ENCODE measurements around the gene CRELD2.

The CRELD2 gene

DNA sequence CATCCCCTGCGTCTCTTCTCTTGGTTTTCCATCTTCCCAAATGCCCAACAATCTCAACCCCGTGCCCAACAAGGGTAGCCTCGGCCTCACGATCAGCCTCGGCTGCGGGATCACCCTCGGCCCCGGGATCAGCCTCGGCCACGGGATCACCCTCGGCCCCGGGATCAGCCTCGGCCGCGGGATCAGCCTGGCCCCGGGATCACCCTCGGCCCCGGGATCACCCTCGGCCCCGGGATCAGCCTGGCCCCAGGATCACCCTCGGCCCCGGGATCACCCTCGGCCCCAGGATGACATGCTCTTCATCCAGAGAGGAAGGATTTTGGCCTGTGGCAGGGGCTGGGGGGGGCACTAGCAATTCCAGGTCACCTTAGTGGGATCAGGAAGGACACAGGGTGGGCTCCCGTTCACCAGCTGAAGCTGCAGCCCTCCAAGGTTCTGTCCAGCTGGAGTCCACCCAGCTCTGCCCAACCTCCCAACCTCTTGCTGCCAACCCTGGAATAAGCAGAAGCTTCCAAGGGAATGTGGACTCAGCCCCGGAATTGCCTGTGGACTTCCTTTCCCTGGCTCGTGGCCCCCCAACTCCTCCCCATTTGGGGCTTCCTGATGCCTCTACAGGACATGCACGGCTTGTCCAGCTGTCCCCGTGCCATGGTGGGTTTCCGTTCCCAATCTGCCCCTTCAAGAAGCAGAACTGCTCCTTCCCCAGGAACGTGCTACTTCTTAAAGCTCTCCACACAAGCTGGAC, 6.4 kb upstream of the CRELD2 start:
- no peak for DNase-seq (ENCODE audit: low read depth in 3 of 3, low spot score in 1 of 3)

DNA sequence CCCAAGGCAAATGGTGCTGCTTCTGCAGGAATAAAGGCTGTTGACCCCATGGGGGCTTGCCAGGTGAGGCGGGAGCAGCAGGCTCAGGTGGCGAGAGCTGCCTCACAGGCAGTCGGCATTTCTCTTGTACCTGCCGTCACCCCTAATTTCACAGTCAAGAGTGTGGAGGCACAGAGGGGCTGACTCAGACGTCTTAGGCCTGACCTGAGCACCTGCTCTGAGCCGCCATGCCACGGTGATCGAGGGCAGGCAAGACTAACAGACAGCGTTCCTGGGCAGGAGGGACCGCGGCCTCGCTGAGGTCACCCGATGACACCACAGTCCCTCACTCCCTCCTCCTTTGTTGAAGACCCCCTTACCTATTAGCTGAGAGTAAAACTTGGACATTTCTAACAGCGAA, 5.4 kb upstream of the CRELD2 start:
- DNase-seq (ENCODE audit: low read depth in 3 of 3, low spot score in 1 of 3): no peak

DNA sequence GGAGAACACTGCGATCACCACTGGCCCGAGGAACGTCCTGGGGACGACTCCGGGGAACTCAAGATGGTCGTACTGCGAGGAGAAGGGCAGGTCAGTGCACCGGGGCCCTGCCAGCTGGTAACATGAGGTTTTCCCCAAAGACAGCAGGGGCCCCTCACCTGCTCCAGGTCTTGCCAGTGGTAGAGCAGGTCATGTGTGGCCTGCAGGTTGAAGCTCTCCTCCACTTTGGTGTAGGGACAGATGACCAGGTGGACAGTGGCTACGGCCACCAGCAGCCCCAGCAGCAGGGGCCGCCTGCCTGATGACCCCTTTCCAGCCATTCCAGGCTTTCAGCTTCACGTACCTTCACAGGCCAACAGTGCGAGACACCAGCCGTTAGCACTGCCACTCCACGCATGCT, 5.0 kb upstream of the CRELD2 start:
- DNase-seq (ENCODE audit: low read depth in 3 of 3, low spot score in 1 of 3): no peak

DNA sequence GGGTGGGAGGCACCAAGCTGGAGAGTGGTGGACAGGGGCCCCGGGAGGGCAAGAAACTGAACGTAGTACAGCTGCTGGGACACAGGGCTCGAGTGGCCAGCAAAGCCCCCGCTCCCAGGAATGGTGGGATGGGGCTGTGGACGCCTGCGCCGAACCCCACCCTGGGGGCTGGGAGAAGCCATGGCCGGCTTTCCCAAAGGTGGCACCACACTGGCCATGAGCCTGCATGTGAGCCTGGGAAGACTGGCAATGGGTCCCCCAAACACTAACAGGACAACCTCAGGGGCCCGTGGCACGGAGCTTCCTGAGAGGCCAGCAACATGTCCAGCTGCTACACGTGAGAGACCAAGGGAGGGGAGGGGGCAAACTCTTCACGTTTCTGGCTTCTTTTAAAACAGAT, 4.2 kb upstream of the CRELD2 start:
- no peak for DNase-seq (ENCODE audit: low read depth in 3 of 3, low spot score in 1 of 3)

DNA sequence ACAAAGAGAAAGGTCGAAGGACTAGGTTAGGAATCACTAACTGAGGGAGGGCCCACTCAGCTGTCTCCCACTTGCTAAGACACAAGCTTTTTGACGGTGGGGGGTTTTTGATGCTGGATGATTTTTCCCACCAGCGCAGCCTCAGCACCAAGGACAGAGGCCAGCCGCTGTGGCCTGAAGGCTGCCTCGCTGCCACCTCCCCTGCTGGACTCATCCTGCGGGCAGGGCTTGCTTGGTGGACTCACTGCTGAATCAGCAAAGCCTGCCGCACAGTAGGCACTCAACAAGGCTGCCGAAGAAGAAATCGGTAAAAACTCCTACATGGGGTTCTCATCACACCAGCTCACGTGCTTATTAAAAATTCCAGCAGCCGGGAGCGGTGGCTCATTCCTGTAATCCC, 2.8 kb upstream of the CRELD2 start:
- no peak for DNase-seq (ENCODE audit: low read depth in 3 of 3, low spot score in 1 of 3)

DNA sequence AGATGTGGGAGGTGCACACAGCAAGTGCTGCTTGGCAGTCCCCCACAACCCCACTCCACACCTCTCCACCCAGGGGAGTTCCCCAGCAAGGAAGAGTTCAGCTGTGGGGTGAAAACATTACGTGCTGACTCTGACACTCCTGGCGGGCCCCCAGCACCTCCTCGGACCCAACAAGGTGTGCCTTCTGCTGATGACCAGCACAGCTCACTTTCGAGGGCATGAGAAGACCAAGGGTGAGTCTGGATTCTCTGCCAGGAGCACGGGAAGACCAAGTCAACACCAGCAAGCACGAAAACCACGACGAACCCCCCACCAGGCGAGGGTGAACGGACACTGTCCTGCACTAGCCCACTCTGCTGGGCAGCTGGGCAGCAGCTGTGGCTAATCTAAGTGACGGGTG, 1.6 kb upstream of the CRELD2 start:
- no peak for DNase-seq (ENCODE audit: low read depth in 3 of 3, low spot score in 1 of 3)

DNA sequence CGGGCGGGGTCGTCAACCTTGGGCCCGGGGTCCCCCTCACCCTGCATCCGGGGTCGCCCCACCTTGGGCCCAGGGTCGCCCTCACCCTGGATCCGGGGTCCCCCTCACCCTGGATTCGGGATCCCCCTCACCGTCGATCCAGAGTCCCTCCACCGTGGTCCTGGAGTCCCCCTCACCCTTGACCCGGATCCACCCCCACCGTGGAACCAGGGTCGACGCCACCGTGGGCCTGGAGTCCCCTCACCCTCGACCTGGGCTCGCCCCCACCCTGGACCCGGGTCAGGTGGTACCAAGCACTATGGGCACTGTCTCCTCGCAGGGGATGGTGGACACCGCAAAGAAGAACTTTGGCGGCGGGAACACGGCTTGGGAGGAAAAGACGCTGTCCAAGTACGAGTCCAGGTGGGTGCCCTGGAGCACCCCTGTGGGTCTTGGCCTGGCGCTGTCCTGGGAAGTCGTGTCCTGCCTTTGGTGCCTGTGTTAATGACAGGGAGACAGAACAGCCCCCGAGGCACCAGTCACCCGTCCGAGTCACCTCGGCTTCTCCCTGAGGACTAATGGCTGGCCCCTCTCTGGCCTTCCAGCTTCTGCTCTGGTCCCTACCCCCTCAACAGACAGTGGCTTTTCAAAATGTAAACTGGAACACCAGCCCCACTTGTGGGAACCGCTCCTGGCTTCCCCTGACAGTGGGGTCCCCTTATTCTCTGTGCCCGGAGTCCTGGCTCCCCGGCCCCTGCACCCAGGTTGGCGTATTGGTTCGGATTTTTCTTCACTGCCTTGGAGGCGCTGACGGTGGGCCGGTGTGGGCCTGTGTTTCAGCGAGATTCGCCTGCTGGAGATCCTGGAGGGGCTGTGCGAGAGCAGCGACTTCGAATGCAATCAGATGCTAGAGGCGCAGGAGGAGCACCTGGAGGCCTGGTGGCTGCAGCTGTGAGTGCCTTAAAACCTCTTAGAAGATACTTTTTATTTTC, 762 bp downstream of the CRELD2 start:
- DNase-seq (ENCODE audit: low read depth in 3 of 3, low spot score in 1 of 3): no peak

DNA sequence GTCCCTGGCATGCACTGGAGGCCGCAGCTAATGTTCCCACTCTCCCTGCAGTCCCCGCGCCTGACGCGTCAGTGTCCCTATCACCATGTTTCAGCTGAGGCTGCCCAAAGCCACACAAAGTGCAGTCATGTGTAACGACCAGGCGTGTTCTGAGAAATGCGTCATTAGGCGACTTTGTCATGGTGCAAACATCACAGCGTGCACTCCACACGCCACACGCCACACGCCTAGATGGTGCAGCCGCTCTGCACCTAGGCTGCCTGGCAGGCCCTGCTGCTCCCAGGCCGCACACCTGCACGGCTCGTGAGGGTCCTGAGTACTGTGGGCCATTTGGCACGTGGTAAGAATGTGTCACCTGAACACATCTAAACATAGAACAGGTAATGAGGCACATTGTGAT, 2.4 kb downstream of the CRELD2 start:
- DNase-seq (ENCODE audit: low read depth in 3 of 3, low spot score in 1 of 3): no peak

DNA sequence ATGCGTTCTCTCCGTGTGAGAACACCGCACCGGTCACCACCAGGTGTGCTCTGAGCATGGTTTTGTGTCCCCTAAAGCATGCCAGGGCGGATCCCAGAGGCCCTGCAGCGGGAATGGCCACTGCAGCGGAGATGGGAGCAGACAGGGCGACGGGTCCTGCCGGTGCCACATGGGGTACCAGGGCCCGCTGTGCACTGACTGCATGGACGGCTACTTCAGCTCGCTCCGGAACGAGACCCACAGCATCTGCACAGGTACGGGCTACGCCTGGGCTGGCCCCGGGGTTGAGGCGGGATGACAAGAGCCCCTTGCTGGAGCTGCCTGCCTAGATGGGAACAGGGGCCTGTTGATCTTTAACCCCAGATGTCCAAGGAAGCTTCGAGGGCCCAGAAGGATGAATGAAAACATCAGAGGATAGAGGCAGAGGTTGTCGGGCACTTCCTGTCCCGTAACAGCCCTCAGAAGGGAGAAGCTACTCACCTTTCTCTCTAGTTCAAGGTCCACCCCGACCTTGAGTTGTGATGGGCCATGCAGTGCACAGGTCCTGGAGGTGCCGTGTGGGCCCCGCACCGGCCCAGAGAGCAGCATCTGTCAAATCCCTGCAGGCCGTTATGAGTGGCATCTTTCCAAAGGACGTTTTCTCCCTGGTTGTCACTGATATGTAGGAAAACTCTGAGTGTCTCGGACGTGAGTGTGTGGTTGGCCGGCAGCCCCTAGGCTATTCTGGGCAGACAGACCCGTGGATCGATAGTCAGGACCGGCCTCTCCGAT, 3.3 kb downstream of the CRELD2 start:
- no peak for DNase-seq (ENCODE audit: low read depth in 3 of 3, low spot score in 1 of 3)

DNA sequence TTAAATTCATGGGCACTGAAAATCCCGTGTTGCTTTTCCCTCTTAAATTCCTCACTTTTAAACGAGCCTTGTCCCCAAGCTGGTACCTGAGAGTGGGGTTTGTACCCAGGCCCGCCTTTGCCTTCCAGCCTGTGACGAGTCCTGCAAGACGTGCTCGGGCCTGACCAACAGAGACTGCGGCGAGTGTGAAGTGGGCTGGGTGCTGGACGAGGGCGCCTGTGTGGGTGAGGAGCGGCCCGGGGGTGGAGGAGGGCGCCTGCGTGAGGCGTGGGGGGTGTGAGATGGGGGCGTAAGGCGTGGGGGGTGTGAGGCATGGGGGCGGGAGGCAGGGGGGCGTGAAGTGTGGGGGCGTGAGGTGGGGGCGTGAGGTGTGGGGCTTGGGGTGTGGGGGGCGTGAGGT, 4.0 kb downstream of the CRELD2 start:
- no peak for DNase-seq (ENCODE audit: low read depth in 3 of 3, low spot score in 1 of 3)

DNA sequence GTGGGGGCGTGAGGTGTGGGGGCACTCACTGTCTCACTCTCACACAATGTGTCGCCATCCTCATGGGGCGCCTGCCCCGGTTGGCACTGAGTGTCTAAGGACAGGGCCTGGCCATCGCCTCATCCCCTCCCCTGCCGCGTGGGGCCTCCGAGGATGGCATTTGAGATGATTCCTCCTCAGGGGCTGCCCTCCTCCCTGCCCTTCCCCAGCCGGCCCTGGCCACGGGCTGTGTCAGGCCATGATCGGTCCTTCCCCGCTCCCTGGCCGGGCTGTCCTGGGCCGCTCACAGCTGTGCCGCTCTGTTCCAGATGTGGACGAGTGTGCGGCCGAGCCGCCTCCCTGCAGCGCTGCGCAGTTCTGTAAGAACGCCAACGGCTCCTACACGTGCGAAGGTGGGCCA, 4.5 kb downstream of the CRELD2 start:
- no peak for DNase-seq (ENCODE audit: low read depth in 3 of 3, low spot score in 1 of 3)

DNA sequence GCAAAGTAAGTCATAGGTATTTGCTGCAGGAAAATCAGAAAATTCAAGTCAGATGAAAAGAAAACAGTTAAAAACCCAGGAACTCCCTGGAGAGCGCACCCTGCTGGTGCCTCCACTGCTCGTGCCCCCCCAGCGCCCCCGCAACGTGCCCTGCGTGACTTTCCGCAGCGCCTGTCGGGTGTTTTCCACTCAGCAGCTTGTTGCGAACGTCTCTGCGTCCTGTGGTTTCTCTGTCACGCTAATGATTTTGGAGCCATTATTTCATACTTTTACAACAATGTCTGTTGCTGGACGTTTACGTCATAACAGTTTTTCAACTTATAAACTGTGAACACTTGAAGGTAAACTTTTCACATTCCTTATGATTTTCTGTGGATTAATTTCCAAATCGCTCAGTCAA, 5.0 kb downstream of the CRELD2 start:
- no peak for DNase-seq (ENCODE audit: low read depth in 3 of 3, low spot score in 1 of 3)

DNA sequence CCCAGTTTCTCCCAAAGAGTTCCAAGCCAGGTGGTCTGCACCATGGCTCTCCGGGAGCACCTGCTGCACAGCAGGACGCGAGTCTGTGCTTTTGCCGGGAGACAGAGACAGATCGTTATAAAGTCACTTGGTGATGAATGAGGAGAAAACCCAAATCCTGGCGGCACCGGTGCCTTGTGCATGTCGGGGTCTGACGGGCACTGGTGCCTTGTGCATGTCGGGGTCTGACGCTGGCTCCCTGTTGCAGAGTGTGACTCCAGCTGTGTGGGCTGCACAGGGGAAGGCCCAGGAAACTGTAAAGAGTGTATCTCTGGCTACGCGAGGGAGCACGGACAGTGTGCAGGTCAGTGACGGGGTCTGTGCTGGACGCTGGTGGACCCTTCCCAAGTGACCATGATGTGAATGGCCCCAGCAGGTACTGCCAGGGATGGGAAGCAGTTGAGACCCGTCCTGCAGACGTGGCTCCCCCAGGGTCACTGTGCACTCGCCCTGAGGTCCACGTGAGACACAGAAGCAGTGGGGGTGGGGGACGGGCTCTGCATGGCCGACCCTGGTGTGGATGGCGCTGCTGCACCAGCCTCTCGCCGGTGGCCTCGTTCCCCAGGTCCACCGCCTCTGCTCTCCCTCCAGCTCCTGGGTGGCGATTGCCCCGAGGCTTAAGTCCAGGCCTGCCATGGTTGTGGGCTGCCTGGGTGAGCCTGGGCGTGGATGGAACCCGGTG, 5.8 kb downstream of the CRELD2 start:
- no peak for DNase-seq (ENCODE audit: low read depth in 3 of 3, low spot score in 1 of 3)

DNA sequence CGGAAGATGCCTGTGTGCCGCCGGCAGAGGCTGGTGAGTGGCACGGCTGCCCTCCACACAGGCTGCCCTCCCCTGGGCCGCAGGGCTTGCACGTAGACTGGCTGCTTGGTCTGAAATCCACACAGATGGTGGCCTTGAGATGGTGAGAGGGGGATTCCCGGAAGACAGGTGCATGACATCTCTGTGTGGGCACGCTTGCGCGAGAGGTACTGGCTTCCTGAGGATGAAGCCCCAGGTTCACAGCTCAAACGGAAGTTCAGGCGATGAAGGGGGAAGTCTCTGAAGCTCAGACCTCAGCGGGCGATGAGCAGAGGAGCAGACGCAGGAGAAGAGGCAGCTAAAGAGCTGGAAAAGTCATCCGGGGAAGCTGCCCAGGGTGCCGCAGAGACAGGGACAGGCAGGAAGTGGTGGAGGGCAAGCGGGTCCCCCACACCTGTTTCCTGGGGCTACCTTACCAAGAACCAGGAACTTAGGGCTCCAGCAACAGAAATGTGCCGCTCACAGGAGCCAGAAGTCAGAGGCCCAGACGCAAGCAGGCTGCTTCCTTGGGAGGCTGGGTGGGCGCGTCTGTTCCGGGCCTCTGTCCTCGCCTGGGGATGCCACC, 7.2 kb downstream of the CRELD2 start:
- peak; percentile 45 to 57 (median 50) for DNase-seq (ENCODE audit: low read depth in 3 of 3, low spot score in 1 of 3)

DNA sequence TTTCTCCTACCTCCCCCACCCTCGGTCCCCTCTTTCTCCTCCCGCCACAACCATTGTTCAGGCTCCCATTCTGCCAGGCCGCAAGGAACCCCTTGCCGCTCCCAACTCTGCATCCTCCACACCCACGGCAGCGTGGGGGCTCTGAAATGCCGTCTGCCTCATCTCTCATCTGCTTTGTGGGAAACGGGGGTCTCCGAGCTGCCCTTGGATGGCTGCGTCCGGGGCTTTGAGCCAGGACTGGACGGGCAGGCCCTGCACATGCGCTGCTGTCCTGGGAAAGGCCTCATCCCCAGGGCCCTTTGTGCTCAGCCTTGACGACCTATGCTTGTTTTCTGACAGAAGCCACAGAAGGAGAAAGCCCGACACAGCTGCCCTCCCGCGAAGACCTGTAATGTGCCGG, 8.5 kb downstream of the CRELD2 start:
- no peak for DNase-seq (ENCODE audit: low read depth in 3 of 3, low spot score in 1 of 3)

DNA sequence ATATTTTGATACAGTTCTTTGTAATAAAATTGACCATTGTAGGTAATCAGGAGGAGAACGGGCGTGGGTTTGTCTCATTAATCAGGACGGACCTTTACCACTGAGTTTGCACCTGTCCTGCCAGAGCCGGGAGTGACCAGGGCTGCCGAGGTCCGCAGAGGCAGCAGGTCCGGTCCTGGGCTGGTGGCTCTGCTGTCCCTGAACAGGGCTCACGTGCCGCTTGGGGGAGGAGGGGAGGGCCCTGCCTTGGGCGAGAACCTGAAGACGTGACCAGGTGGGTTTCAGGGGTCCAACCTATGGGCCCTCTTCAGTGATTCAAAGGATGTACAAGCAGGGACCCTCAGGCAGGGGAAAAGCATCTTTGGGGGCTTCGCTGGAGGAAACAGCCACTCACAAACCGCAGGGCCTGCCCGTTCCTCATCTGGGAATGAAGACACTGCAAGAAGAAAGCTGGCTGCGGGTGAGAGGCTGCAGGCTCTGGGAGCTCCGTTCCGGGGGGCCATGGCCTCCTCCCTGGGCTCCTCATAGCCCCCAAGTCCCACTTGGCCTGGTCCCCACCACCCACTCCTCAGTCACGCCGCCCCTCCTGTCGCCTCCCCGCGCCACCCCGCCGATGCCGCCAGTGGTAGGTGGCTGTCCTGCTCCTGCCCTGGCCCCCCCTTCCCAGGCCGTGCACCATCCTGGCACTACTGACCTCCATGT, 9.2 kb downstream of the CRELD2 start:
- no peak for DNase-seq (ENCODE audit: low read depth in 3 of 3, low spot score in 1 of 3)

DNA sequence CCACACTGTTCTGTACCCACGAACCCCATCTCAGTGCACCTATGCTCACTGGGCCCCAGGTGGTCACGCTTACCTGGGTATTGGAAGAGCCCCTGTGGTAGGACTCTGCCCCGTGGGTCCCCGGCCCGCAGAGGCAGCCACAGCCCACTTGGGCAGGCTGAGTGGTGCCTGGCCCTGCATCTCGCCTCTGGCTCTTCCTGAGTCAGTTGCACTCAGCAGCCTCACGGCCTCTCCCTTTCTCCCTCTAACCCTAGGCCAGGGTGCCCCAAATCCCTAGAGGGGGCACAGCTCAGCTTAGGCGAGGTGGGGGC, 9.7 kb downstream of the CRELD2 start:
- no peak for DNase-seq (ENCODE audit: low read depth in 3 of 3, low spot score in 1 of 3)

DNA sequence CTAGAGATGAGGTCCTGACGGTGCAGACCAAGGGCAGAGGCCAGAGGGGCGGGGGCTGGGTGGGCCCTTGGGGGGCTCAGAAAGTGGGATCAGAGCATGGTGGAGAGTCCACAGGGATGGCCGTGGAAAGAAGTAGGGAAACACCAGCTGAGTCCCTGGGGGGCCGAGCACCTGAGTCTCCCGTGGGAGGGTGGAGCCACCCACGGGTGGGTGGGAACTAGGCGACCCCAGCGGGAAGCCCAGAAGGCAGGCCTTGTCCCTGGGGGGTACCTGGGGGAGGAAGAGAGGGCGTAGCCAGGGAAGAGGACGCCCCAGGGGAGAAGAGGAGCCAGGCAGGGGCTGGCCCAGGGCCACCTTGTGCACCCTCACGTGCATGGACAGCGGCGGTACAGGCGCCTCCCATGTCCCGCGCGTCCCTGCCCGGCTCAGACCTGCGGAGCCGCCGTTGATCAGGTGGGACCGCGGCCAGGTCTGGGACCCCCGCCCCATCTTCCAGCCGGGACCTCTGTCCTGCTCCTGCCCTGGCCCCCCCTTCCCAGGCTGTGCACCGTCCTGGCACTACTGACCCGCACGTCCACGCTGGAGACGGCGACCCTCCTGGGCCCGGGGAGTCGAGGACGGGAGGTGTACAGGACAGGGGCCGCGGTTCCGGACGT, 10.2 kb downstream of the CRELD2 start:
- no peak for DNase-seq (ENCODE audit: low read depth in 3 of 3, low spot score in 1 of 3)

DNA sequence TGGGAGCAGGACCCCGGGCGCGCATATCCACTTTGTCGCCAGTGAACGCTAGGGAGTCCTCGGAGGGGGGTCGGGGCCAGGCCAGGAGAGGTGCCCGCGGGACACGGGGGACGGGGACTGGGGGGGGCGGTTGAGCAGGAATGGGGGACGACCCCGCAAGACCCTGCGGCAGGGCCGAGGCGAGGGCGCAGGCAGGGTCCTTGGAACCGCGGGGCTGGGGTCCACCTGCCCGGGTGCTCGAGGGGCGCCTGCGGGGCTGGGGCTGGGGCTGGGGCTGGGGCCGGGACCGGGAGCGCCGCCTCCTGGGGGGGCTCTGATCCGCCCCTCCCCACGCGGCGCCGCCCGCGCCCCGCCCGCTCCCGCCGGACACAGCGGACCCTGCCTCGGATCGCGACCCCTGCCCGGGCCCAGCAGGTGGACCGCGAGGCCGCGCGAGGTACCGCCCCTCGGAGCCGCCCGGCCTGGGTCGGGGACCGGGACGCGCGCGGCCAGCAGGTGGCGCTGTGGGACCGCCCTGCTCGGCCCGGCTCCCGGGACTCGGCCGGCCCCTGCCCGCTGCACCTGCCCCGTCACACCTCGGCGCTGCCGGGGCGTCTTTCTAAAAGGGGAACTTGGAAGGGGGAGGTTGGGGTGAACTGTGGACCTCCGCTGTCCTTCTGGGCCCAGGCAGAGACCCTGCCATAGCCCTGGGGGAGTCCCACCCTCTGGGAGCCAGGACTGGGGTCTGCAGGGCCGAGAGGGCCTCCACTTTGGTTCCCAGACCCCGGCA, 11.0 kb downstream of the CRELD2 start:
- DNase-seq (ENCODE audit: low read depth in 3 of 3, low spot score in 1 of 3): peak in 2 of 3 donors; percentile 69 to 81
